ENCODE data around the gene JMJD6. TPM values are rescaled to one million over a fixed set of nuclear protein-coding genes. Genes with fewer than 3 reads are reported as not detected.

Gene JMJD6
- total and polyA plus RNA-seq, 9 of the 15 experiments (the other 6 are each of a cell fraction or from before 2014, with no cell fraction given), result 2.5 to 52.3 (median 36.3) TPM

DNA sequence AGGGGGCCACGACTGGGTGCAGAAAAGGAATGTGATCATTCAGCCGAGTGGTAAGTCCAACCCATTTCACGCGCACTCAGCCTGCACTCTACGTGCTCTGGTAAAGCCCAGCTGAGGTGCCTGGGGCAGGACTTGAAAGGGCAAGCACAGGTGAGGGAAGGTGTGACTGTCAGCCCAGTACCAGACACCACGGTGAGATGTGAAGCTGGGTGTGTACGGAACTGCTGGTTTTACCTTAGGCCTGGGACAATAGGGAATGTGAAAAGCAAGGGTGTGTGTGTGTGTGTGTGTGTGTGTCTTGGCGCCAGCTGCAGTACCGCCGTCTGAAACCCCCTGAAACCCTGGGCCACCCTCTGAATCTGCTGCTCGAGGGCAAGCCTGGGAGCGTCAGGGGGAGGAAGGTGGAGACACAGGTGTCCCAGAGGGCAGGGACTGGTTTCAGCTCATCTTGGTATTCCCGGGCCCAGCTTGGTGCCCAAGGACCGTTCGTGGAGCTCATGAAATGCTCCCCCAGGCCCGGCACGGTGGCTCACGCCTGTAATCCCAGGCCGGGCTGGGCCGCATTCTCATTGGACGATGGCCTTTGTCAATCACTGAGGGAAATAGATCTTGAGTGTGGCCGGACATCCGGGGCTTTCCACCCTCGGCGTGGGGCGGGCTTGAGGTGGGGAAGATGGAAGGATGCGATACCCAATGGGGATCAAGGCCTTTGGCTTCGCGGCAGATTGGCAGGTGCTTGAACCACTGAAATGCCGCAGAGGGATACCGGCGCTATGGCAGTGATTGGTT lies 55.1 kb downstream of the JMJD6 start (continued):
- TF ChIP-seq SIX5 (IDR thresholded peaks at IDR 0.05; ENCODE audit: borderline replicate concordance in 1 of 2, insufficient read depth in 1 of 2, low read depth in 1 of 2, low read length in 2 of 2) (no peak), FOSL1 (tag; conservative IDR thresholded peaks at IDR 0.05) (no peak), ZNF561 (CRISPR knock-in tag; conservative IDR thresholded peaks at IDR 0.05) (no peak), ESRRA (IDR thresholded peaks at IDR 0.05; ENCODE audit: borderline replicate concordance, low read depth) (no peak), U2AF1 (optimal IDR thresholded peaks at IDR 0.05; ENCODE audit: low read depth, low read length) (no peak), TCF7L2 (IDR thresholded peaks at IDR 0.05; ENCODE audit: low read depth, low read length) (no peak), EP400 (IDR thresholded peaks at IDR 0.05) (peak; percentile 41; the same call in 1 of the 2 replicates), POLR3A (IDR thresholded peaks at IDR 0.05; ENCODE audit: borderline replicate concordance, extremely low read depth, insufficient read depth, insufficient read length) (no peak), TCF7 (IDR thresholded peaks at IDR 0.05; ENCODE audit: borderline replicate concordance) (no peak), SPI1 (IDR thresholded peaks at IDR 0.05; ENCODE audit: borderline replicate concordance, low read depth, low read length) (no peak), NBN (IDR thresholded peaks at IDR 0.05; ENCODE audit: low read depth) (no peak), ZNF41 (CRISPR knock-in tag; conservative IDR thresholded peaks at IDR 0.05) (no peak), FOXP1 (CRISPR knock-in tag; IDR thresholded peaks at IDR 0.05) (no peak), EWSR1 (IDR thresholded peaks at IDR 0.05; ENCODE audit: borderline replicate concordance, low read depth, partially characterized antibody) (no peak)
- TF ChIP-seq, protein P1, sequence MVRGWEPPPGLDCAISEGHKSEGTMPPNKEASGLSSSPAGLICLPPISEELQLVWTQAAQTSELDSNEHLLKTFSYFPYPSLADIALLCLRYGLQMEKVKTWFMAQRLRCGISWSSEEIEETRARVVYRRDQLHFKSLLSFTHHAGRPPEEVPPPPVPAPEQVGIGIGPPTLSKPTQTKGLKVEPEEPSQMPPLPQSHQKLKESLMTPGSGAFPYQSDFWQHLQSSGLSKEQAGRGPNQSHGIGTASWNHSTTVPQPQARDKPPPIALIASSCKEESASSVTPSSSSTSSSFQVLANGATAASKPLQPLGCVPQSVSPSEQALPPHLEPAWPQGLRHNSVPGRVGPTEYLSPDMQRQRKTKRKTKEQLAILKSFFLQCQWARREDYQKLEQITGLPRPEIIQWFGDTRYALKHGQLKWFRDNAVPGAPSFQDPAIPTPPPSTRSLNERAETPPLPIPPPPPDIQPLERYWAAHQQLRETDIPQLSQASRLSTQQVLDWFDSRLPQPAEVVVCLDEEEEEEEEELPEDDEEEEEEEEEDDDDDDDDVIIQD (CRISPR knock-in tag; IDR thresholded peaks at IDR 0.05), result no peak
- TF ChIP-seq, protein P2, sequence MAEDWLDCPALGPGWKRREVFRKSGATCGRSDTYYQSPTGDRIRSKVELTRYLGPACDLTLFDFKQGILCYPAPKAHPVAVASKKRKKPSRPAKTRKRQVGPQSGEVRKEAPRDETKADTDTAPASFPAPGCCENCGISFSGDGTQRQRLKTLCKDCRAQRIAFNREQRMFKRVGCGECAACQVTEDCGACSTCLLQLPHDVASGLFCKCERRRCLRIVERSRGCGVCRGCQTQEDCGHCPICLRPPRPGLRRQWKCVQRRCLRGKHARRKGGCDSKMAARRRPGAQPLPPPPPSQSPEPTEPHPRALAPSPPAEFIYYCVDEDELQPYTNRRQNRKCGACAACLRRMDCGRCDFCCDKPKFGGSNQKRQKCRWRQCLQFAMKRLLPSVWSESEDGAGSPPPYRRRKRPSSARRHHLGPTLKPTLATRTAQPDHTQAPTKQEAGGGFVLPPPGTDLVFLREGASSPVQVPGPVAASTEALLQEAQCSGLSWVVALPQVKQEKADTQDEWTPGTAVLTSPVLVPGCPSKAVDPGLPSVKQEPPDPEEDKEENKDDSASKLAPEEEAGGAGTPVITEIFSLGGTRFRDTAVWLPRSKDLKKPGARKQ (CRISPR knock-in tag; IDR thresholded peaks at IDR 0.05), result no peak
- TF ChIP-seq, protein P3, sequence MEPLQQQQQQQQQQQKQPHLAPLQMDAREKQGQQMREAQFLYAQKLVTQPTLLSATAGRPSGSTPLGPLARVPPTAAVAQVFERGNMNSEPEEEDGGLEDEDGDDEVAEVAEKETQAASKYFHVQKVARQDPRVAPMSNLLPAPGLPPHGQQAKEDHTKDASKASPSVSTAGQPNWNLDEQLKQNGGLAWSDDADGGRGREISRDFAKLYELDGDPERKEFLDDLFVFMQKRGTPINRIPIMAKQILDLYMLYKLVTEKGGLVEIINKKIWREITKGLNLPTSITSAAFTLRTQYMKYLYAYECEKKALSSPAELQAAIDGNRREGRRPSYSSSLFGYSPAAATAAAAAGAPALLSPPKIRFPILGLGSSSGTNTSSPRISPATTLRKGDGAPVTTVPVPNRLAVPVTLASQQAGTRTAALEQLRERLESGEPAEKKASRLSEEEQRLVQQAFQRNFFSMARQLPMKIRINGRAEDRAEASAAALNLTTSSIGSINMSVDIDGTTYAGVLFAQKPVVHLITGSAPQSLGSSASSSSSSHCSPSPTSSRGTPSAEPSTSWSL (CRISPR knock-in tag; IDR thresholded peaks at IDR 0.05; ENCODE audit: borderline replicate concordance), result no peak
- TF ChIP-seq, protein P4, sequence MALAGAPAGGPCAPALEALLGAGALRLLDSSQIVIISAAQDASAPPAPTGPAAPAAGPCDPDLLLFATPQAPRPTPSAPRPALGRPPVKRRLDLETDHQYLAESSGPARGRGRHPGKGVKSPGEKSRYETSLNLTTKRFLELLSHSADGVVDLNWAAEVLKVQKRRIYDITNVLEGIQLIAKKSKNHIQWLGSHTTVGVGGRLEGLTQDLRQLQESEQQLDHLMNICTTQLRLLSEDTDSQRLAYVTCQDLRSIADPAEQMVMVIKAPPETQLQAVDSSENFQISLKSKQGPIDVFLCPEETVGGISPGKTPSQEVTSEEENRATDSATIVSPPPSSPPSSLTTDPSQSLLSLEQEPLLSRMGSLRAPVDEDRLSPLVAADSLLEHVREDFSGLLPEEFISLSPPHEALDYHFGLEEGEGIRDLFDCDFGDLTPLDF (CRISPR knock-in tag; IDR thresholded peaks at IDR 0.05), result peak; percentile 59; the same call in 1 of the 2 replicates
- TF ChIP-seq, protein P5, sequence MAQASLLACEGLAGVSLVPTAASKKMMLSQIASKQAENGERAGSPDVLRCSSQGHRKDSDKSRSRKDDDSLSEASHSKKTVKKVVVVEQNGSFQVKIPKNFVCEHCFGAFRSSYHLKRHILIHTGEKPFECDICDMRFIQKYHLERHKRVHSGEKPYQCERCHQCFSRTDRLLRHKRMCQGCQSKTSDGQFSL (CRISPR knock-in tag; IDR thresholded peaks at IDR 0.05), result no peak
- TF ChIP-seq, protein P5 (tag; IDR thresholded peaks at IDR 0.05), result no peak
